Nephron (organoid): ENCODE measurements around the gene SNTA1.

Experiments
- H3K27ac Mint-ChIP-seq, 3 experiments: 2 replicates each; pipeline ENCODE4 v1.8.0; 2020; ENCODE audit warnings: mixed read lengths in 3 of 3, mild to moderate bottlenecking in 2 of 3, moderate library complexity in 1 of 3
- H3K27me3 Mint-ChIP-seq: 2 replicates; pipeline ENCODE4 v1.8.0; 2021; ENCODE audit warnings: low read depth, mild to moderate bottlenecking, moderate library complexity, mixed read lengths
- H3K36me3 Mint-ChIP-seq: 2 replicates; pipeline ENCODE4 v1.8.0; 2020; ENCODE audit warnings: low read depth, mixed read lengths
- H3K4me1 Mint-ChIP-seq: 2 replicates; pipeline ENCODE4 v1.8.0; 2020; ENCODE audit warnings: mixed read lengths
- H3K4me3 Mint-ChIP-seq, 3 experiments: 2 replicates each; pipeline ENCODE4 v1.8.0; 2020; ENCODE audit warnings: mild to moderate bottlenecking in 3 of 3, mixed read lengths in 3 of 3, moderate library complexity in 2 of 3
- H3K9me3 Mint-ChIP-seq: 2 replicates; pipeline ENCODE4 v1.8.0; 2020; ENCODE audit warnings: mixed read lengths
- CTCF ChIP-seq, 3 experiments: fragments of 200-600 bp; sonication (generic); IDR thresholded peaks; one replicate each; pipeline ENCODE4 v1.5.0; 2021; ENCODE audit warnings: antibody characterized with exemption in 3 of 3; ENCODE audit not compliant: unreplicated experiment in 3 of 3

The SNTA1 gene

DNA sequence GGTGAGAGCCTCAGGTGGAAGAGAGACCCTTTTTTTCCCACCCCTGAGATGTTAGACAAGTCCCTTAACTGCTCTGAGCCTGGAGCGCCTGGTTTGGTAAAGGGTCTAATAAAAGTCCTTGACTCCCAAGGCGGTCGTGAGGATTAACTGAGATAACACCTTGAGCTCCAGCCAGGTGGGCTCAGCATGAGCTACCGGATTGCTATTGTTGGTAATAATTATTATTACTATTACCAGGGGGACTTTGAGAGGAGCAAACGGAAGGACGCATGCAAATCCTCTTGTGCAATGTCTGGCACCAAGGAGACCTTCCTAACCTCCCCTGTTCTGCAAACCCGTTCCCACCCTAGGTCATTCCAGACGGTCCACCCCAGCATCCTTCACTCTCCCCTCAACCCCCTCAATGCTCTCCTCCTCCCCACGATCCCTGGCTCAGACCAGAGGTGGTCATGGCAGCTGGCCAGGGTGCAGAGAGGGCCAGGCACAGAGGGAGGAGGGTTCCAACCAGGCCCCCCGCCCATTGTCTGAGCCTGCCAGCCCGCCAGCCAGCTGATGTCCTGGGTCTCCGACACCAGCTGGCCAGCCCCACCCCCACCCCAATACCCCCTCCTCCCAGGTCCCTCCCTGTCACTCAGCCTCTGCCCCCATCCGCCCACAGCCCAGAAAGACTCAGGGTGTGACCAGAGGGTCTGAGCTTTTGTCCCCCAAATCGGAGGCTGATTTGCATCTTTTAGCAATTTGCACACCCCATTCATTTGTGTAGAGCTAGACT lies 32.0 kb upstream of the SNTA1 start:
- peaks cover 11% of the 10 kb centered on the region for H3K27me3 Mint-ChIP-seq
- H3K9me3 Mint-ChIP-seq, result no peaks in the 10 kb centered on the region
- TF ChIP-seq CTCF (IDR thresholded peaks at IDR 0.05; ENCODE audit: unreplicated experiment in 3 of 3), result no peak
- peaks cover 5% of the 10 kb centered on the region for H3K4me1 Mint-ChIP-seq
- H3K27ac Mint-ChIP-seq, result no peak overlapping the region
- H3K36me3 Mint-ChIP-seq, result no peaks in the 10 kb centered on the region
- no peak overlapping the region for H3K4me3 Mint-ChIP-seq

GRCh38 chr20:33474963-33475362 lies 31.4 kb upstream of the SNTA1 start:
- no peak for TF ChIP-seq CTCF (IDR thresholded peaks at IDR 0.05; ENCODE audit: unreplicated experiment in 3 of 3)
- Mint-ChIP-seq H3K4me1 (peaks cover 5% of the 10 kb centered on the region), H3K27me3 (peaks cover 11% of the 10 kb centered on the region), H3K4me3 (no peak overlapping the region), H3K27ac (no peak overlapping the region), H3K9me3 (no peaks in the 10 kb centered on the region), H3K36me3 (no peaks in the 10 kb centered on the region)

DNA sequence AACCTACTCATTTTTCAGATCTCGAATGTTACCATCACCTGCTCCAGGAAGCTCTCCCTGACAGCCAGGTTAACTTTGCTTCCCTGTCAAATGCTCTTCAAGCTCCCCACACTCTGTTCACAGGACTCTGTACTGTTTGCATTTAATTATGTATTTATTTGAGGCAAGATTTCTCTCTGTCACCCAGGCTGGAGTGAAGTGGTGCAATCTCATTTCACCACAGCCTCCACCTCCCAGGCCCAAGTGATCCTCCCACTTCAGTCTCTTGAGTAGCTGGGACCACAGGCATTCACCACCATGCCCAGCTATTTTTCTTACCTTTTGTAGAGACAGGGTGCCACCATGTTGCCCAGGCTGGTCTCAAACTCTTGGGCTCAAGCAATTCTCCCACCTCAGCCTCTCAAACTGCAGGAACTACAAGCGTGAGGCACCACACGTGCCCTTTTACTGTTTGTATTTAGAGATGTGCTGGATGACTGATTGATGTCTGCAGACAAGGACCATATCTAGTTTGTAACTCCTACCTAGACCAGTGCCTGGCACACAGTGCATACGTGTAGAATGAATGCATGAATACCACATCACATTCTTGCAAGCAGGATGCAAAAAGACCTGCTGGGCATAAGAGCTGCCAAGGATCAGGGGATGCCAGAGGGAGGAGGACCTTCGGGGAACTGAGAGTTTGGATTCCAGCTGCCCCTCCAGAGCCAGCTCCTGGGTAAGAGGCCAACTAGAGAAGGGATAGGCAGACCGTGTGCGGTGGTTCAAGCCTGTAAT lies 30.7 kb upstream of the SNTA1 start:
- no peak for TF ChIP-seq CTCF (IDR thresholded peaks at IDR 0.05; ENCODE audit: unreplicated experiment in 3 of 3)
- H3K4me3 Mint-ChIP-seq, result no peak overlapping the region
- H3K27ac Mint-ChIP-seq, result no peak overlapping the region
- H3K36me3 Mint-ChIP-seq, result no peaks in the 10 kb centered on the region
- peaks cover 11% of the 10 kb centered on the region for H3K27me3 Mint-ChIP-seq
- H3K4me1 Mint-ChIP-seq, result peaks cover 5% of the 10 kb centered on the region
- no peaks in the 10 kb centered on the region for H3K9me3 Mint-ChIP-seq

DNA sequence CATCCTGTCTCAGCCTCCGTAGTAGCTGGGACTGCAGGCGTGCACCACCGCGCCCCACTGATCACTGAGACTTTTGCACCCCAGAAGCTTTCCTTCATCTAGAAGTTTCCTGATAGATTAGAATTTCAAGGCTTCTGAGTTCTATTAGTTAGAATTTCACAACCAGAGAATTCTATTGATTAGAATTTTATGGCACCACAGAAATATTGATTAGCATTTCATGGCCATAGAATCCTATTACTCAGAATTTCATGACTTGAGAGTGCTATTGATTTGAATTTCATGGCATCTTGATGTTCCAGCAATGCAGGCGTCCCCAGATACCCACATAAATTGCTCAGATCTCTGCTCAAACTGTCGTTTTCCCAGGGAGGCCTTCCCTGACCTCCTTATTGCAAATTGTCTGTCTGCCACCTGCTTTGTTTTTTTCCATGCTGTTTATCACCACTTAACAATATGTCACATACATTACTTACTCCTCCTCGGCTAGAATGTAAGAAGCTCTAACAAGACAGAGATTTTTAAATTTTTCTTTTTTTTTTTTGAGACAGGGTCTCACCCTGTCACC lies 29.4 kb upstream of the SNTA1 start:
- TF ChIP-seq CTCF (IDR thresholded peaks at IDR 0.05; ENCODE audit: unreplicated experiment in 3 of 3), result no peak
- Mint-ChIP-seq H3K4me3 (no peak overlapping the region), H3K36me3 (no peaks in the 10 kb centered on the region), H3K27ac (no peak overlapping the region), H3K4me1 (peaks cover 2% of the 10 kb centered on the region), H3K9me3 (no peaks in the 10 kb centered on the region), H3K27me3 (peaks cover 9% of the 10 kb centered on the region)

- no peak for TF ChIP-seq CTCF (IDR thresholded peaks at IDR 0.05; ENCODE audit: unreplicated experiment in 3 of 3)
- Mint-ChIP-seq H3K4me1 (no peaks in the 10 kb centered on the region), H3K27ac (no peak overlapping the region), H3K4me3 (no peak overlapping the region), H3K36me3 (no peaks in the 10 kb centered on the region), H3K27me3 (peaks cover 7% of the 10 kb centered on the region), H3K9me3 (no peaks in the 10 kb centered on the region)
Measured at GRCh38 chr20:33470866-33471265, 27.3 kb upstream of the SNTA1 start.
